Heart left ventricle (tissue), 13 donors: Measurements from ENCODE around the gene TMEM273.

Experiments
- POLR2A ChIP-seq, 2 donors: fragments of 450-650 bp; IDR thresholded peaks; one replicate each; pipeline ENCODE4 v1.6.1; 2017; ENCODE audit warnings: antibody characterized with exemption in 2 of 2, mild to moderate bottlenecking in 2 of 2, moderate library complexity in 2 of 2
- TF ChIP-seq, protein P1 (sequence below), 12 donors: fragments of 200-600 bp; sonication (generic) in 4 of 12; IDR thresholded peaks; one replicate each; pipeline versions ENCODE4 v1.5.0 to v1.8.0; 2018 to 2022; ENCODE audit warnings: antibody characterized with exemption in 12 of 12, mild to moderate bottlenecking in 5 of 12
- donor health status: ischemic (EF 13 %, LVEDD 7.1; RV severe dilation, severe dysfunction).
- donor health status: DM: no; HTN: yes; CAD: no.
- donor health status: DM: no; HTN: no; CAD: no.
- donor health status: ischemic (EF 25% LVEDD 6.9; RV normal size, moderate dysfunction).
- donor health status: ischemic (EF 25% LVEDD 5.7; RV mildly dilated, moderate dysfunction).
- donor health status: ischemic (EF 35%, LVEDD 5.7; RV mildly dilated, moderate dysfunction).
- donor health status: nonischemic (EF 11% LVEDD 7.7; RV severe dilation, severe dysfunction).
- donor health status: DM: yes; HTN: yes; CAD: no.
- donor health status: PGD.
- donor health status: ischemic (EF 29% LVEDD 5.4; RV normal size, mild dysfunction).
- donor health status: nonischemic (EF 23%, LVEDD 6.1; RV moderate dilation, normal function).

DNA sequence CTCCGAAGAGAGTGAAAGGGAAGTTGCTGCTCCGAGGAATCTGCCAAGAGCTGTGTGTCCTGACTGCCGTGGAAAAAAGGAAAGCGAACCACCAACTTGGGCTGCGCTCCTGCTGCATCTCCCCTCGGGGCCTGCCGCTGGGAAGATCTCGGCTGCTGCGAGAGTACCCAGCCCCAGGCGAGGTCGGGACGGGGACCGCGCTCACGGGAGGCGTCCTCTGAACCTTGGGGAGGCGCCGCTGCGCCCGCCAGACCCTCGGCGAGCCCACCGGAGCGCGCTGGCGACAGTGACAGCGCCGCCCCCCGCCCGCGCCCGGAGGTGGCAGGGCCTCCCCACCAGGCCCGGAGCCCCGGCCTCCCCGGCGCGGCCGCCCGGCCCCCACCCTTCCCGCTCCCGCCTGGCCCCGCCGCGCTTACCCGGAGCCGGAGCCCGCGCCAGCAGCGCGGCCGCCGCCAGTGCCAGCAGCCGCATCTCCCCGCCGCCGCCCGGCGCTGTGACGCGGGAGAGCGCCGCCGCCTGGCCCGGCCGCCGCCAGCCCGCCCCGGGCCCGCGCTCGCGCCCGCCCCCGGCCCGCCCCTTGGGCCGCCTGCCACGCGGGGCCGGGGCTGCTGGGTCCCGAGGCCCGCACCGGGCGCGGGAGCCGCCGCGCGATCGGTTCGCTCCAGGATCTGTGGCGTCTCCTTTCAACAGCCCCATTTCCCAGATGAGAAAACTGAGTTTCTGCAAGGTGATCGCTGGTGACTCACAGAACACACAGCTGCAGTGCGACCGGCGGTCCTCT, 73.0 kb downstream of the TMEM273 start, which contains the start of gene VSTM4:
- TF ChIP-seq, protein P1, sequence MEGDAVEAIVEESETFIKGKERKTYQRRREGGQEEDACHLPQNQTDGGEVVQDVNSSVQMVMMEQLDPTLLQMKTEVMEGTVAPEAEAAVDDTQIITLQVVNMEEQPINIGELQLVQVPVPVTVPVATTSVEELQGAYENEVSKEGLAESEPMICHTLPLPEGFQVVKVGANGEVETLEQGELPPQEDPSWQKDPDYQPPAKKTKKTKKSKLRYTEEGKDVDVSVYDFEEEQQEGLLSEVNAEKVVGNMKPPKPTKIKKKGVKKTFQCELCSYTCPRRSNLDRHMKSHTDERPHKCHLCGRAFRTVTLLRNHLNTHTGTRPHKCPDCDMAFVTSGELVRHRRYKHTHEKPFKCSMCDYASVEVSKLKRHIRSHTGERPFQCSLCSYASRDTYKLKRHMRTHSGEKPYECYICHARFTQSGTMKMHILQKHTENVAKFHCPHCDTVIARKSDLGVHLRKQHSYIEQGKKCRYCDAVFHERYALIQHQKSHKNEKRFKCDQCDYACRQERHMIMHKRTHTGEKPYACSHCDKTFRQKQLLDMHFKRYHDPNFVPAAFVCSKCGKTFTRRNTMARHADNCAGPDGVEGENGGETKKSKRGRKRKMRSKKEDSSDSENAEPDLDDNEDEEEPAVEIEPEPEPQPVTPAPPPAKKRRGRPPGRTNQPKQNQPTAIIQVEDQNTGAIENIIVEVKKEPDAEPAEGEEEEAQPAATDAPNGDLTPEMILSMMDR (IDR thresholded peaks at IDR 0.05) = peak in 5 of 12 donors; percentile 11 to 43 (median 16)
- peak in 1 of 2 donors; percentile 9 for TF ChIP-seq POLR2A (IDR thresholded peaks at IDR 0.05)
